Osteocyte (in vitro differentiated cells): ENCODE data around the gene CD93. TPM values are rescaled to one million over a fixed set of nuclear protein-coding genes. Genes with fewer than 3 reads are reported as not detected.

ENCODE experiments used
- DNase-seq: peaks from one replicate; pipeline ENCODE4 v3.0.0; 2021; ENCODE audit warnings: mixed read lengths; ENCODE audit not compliant: unreplicated experiment; ENCODE audit errors: extremely low spot score
- H3K27ac Mint-ChIP-seq: one replicate; pipeline ENCODE4 v1.8.0; 2021; ENCODE audit warnings: mild to moderate bottlenecking, mixed read lengths; ENCODE audit not compliant: unreplicated experiment
- H3K27me3 Mint-ChIP-seq: one replicate; pipeline ENCODE4 v1.8.0; 2021; ENCODE audit warnings: mixed read lengths; ENCODE audit not compliant: unreplicated experiment
- H3K36me3 Mint-ChIP-seq: one replicate; pipeline ENCODE4 v1.8.0; 2021; ENCODE audit warnings: mixed read lengths; ENCODE audit not compliant: unreplicated experiment
- H3K4me1 Mint-ChIP-seq: one replicate; pipeline ENCODE4 v1.8.0; 2021; ENCODE audit warnings: mixed read lengths; ENCODE audit not compliant: unreplicated experiment
- H3K4me3 Mint-ChIP-seq: one replicate; pipeline ENCODE4 v1.8.0; 2021; ENCODE audit warnings: mild to moderate bottlenecking, moderate library complexity, mixed read lengths; ENCODE audit not compliant: unreplicated experiment
- H3K9me3 Mint-ChIP-seq: one replicate; pipeline ENCODE4 v1.8.0; 2021; ENCODE audit warnings: mixed read lengths; ENCODE audit not compliant: unreplicated experiment
- total RNA-seq: library from RNA; stranded (reverse); gene quantifications from 2 replicates; pipeline ENCODE4 v1.2.1, GENCODE V29; 2021
- TF ChIP-seq, protein P1 (sequence below): fragments of 200-600 bp; sonication (generic); IDR thresholded peaks from 2 replicates; pipeline ENCODE4 v1.5.0; 2021; ENCODE audit warnings: antibody characterized with exemption, mild to moderate bottlenecking, moderate library complexity

CD93 gene
- total RNA-seq, 1 donor from 2014 or later = 0.21 TPM

DNA sequence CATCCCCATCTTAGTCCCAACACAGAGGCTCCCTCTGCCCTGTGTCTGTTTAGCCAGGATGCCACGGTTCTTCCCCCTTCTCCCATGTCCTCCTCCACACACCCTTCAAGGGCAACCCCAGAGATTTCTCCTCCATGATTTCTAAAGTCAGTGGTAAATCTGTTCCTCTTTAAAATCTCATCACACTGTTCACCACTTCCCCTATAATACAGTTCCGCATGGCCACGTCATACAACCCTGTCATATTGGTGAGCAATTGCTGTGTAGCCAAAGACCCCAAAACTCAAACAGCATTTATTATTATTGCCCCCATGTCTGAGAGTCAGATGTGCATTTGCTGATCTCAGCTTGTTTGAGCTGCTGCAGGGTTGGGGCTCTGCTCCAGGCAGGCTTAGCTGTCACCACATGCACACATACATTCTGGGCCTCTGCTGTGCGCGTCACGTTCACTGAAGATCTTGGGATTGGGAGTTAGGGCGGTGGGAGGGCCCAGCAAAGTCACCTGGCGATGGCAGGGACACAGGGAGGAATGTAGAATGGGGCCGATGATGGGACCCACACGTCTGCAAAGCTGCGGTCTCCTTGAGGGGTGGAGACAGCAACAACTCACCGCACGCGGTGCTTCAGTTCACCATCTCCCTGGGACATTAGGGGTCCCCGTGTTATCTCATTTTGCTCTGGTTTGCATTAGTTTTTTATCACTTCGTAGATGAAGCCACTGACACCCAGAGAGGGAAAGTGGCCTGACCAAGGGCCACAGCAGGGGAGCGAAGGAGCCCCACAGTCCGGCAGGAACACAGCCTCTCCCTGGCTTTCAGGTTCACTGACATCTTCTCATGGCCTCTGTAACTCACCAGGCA lies 36.9 kb upstream of the CD93 start:
- no peak overlapping the region for H3K27ac Mint-ChIP-seq
- H3K36me3 Mint-ChIP-seq = no peaks in the 10 kb centered on the region
- TF ChIP-seq, protein P1, sequence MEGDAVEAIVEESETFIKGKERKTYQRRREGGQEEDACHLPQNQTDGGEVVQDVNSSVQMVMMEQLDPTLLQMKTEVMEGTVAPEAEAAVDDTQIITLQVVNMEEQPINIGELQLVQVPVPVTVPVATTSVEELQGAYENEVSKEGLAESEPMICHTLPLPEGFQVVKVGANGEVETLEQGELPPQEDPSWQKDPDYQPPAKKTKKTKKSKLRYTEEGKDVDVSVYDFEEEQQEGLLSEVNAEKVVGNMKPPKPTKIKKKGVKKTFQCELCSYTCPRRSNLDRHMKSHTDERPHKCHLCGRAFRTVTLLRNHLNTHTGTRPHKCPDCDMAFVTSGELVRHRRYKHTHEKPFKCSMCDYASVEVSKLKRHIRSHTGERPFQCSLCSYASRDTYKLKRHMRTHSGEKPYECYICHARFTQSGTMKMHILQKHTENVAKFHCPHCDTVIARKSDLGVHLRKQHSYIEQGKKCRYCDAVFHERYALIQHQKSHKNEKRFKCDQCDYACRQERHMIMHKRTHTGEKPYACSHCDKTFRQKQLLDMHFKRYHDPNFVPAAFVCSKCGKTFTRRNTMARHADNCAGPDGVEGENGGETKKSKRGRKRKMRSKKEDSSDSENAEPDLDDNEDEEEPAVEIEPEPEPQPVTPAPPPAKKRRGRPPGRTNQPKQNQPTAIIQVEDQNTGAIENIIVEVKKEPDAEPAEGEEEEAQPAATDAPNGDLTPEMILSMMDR = no peak
- peaks cover 10% of the 10 kb centered on the region for H3K4me1 Mint-ChIP-seq
- no peak overlapping the region for H3K4me3 Mint-ChIP-seq
- no peaks in the 10 kb centered on the region for H3K27me3 Mint-ChIP-seq
- DNase-seq = no peak
- H3K9me3 Mint-ChIP-seq = no peaks in the 10 kb centered on the region

DNA sequence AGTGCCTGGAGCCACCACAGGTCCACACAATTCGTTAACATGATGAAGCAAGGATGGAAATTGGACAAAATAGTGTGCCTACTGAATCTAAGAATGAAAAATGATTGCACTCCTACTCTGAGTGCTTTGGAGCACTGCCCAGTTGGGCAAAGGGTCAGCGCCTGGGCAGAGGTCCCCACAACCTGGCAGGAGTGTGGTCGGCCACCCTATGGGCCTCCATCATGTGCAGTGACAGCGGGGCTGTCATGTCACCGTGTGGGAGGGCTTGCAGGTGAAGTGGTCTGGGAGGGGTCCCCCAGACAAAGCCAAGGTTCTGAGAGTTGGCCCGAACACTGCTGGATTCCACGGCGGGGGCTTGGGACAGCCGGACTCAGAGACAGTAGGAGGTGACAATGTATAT lies 36.2 kb upstream of the CD93 start:
- no peaks in the 10 kb centered on the region for H3K36me3 Mint-ChIP-seq
- H3K9me3 Mint-ChIP-seq = no peaks in the 10 kb centered on the region
- no peak for DNase-seq
- peaks cover 17% of the 10 kb centered on the region for H3K4me1 Mint-ChIP-seq
- TF ChIP-seq, protein P1 = no peak
- H3K27me3 Mint-ChIP-seq = no peaks in the 10 kb centered on the region
- no peak overlapping the region for H3K4me3 Mint-ChIP-seq
- no peak overlapping the region for H3K27ac Mint-ChIP-seq

DNA sequence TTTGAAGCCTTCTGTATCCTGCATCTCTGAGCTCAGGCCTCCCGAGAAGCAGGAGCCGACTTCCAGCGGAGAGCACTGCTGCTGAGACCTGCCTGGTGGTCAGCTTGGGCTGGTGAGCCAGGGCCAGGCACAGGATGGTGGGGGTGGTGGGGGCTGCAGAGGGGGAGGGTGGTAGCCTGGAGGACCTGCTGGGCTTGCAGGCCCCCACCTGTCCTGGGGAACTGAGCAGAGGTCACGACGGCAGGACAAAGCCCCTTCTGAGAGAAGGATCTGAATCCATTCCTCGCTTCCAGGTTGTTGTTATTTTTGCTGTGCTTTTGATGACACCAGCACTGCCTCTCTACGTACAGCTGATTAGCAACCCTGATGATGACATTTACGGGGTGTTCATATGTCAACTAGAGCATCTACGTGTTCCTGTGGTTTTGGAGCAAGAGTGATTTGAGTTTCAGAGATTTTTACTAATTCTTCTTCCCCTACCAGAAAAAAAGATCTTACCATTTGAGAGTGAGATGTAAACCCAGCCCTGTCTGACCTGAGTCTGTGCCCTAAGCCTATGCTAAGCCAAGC lies 35.7 kb upstream of the CD93 start:
- no peak for DNase-seq
- no peak overlapping the region for H3K4me3 Mint-ChIP-seq

DNA sequence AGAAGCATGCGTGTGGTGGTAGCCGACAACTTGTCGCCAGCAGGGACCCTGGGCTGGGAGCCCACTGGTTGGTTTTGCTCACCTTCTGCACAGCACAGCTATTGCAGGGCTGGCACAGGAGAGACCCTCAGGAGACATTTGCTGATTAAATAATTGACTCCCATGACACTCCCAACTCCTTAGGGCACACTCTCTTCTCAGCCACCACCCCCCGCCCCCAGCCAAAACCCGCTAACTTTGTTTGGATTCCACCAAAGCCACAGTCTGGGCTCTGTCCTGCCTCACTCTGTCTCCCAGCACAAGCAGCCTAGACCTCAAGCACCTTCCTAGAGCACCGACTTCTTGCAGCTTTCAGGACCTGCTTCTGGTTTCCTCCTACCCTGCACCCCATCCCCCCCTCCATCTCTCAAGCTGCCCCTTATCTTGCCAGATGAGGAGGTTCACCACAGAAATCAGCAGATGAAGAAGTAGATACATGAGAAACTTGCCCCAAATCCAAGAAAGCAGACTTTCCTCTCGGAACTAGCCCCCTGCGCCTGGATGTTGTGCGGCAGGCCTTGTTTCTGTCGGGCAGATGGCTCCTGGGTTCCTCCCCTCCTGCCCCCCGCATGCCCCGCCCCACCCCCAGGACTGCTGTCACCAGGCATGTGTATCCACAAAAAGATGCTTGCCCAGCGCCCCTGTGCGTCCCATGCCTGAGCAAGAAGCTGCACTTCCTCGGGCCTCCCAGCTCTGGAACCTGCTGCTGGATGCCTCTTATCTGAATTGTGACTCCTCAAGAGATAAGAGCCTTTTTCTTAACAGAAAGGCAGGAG lies 35.0 kb upstream of the CD93 start:
- TF ChIP-seq, protein P1 = no peak
- no peak for DNase-seq
- no peaks in the 10 kb centered on the region for H3K9me3 Mint-ChIP-seq
- H3K36me3 Mint-ChIP-seq = no peaks in the 10 kb centered on the region
- no peak overlapping the region for H3K4me3 Mint-ChIP-seq
- peaks cover 29% of the 10 kb centered on the region for H3K4me1 Mint-ChIP-seq
- H3K27me3 Mint-ChIP-seq = no peaks in the 10 kb centered on the region
- H3K27ac Mint-ChIP-seq = no peak overlapping the region

More for the DNA sequence above, 35.7 kb upstream of the CD93 start:
- H3K9me3 Mint-ChIP-seq = no peaks in the 10 kb centered on the region
- H3K36me3 Mint-ChIP-seq = no peaks in the 10 kb centered on the region
- peaks cover 22% of the 10 kb centered on the region for H3K4me1 Mint-ChIP-seq
- H3K27me3 Mint-ChIP-seq = no peaks in the 10 kb centered on the region
- no peak overlapping the region for H3K27ac Mint-ChIP-seq
- TF ChIP-seq, protein P1 = no peak

DNA sequence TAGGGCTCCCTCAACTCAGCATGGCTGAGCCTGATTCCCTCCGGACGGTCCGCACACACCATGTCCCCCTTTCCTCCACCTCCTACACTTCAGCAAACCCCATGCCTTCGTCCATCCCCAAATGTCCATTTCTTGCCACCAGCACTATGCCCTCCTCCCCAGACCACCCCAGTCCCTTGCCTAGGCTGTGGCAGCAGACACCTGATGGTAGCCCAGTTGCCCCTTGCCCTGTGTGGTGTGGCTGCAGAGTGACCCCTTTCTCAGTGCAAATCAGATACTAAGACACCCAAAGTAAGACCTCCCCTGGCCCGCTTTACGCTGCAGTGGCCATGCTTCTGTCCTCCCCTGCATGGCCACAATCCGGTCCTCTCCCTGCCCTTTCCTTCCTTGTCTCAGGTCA lies 34.1 kb upstream of the CD93 start:
- H3K9me3 Mint-ChIP-seq = no peaks in the 10 kb centered on the region
- DNase-seq = no peak
- H3K27ac Mint-ChIP-seq = no peak overlapping the region
- H3K27me3 Mint-ChIP-seq = no peaks in the 10 kb centered on the region
- TF ChIP-seq, protein P1 = no peak
- peaks cover 32% of the 10 kb centered on the region for H3K4me1 Mint-ChIP-seq
- H3K36me3 Mint-ChIP-seq = no peaks in the 10 kb centered on the region
- no peak overlapping the region for H3K4me3 Mint-ChIP-seq
